Measurements from ENCODE around the gene CNPY1. TPM values are rescaled to one million over a fixed set of nuclear protein-coding genes. Genes with fewer than 3 reads are reported as not detected.

Gene CNPY1
- total and polyA plus RNA-seq, 2 experiments from 2014 or later = not detected

- Histone ChIP-seq H3K9ac (no peak overlapping the region), H3K27ac (no peak overlapping the region), H3K27me3 (replicated peaks; ENCODE audit: insufficient read depth) (no peaks in the 10 kb centered on the region; the same call in 1 of the 2 replicates), H3F3A (ENCODE audit: insufficient read depth) (no peaks in the 10 kb centered on the region), H4K20me1 (ENCODE audit: insufficient read depth) (no peaks in the 10 kb centered on the region), H3K4me2 (ENCODE audit: unreplicated experiment) (no peak overlapping the region), H3K36me3 (ENCODE audit: low read depth) (no peaks in the 10 kb centered on the region), H3K9me3 (ENCODE audit: low read depth) (no peaks in the 10 kb centered on the region), H3K79me2 (ENCODE audit: insufficient read depth) (no peaks in the 10 kb centered on the region), H3K4me3 (no peak overlapping the region), H3K4me1 (ENCODE audit: insufficient read depth) (no peaks in the 10 kb centered on the region), H2AFZ (no peak overlapping the region), H3K9me2 (ENCODE audit: insufficient read depth) (no peaks in the 10 kb centered on the region)
- TF ChIP-seq EZH2 (IDR thresholded peaks at IDR 0.05; ENCODE audit: insufficient read depth, poor library complexity, severe bottlenecking) = no peak
- no peak for TF ChIP-seq EZH2phosphoT487 (IDR thresholded peaks at IDR 0.05; ENCODE audit: insufficient read depth, low read depth)
- DNase-seq = no peak
- 48 to 53% methylated on average over 15 to 16 of the region's 16 CpGs for WGBS, 2 experiments (ENCODE audit: low coverage in 1 of 2, low lambda C conversion rate in 2 of 2, missing lambda C conversion rate in 2 of 2)
- in situ Hi-C loops (cut with MboI) = no loop called here
Measured at GRCh38 chr7:155577509-155577905, 31.1 kb upstream of the CNPY1 start.

GRCh38 chr7:155576900-155577508 lies 30.6 kb upstream of the CNPY1 start:
- H3K9me2 ChIP-seq (ENCODE audit: insufficient read depth) = no peaks in the 10 kb centered on the region
- no peaks in the 10 kb centered on the region for H3K79me2 ChIP-seq (ENCODE audit: insufficient read depth)
- H3K4me2 ChIP-seq (ENCODE audit: unreplicated experiment) = no peak overlapping the region
- in situ Hi-C loops (cut with MboI) = no loop called here
- H3K4me3 ChIP-seq = no peak overlapping the region
- H3K4me1 ChIP-seq (ENCODE audit: insufficient read depth) = no peaks in the 10 kb centered on the region
- no peaks in the 10 kb centered on the region for H3K9me3 ChIP-seq (ENCODE audit: low read depth)
- TF ChIP-seq EZH2phosphoT487 (IDR thresholded peaks at IDR 0.05; ENCODE audit: insufficient read depth, low read depth) (no peak), EZH2 (IDR thresholded peaks at IDR 0.05; ENCODE audit: insufficient read depth, poor library complexity, severe bottlenecking) (no peak)
- no peaks in the 10 kb centered on the region for H3F3A ChIP-seq (ENCODE audit: insufficient read depth)
- DNase-seq = no peak
- H4K20me1 ChIP-seq (ENCODE audit: insufficient read depth) = no peaks in the 10 kb centered on the region
- H3K36me3 ChIP-seq (ENCODE audit: low read depth) = no peaks in the 10 kb centered on the region
- 59 to 66% methylated on average over 15 to 17 of the region's 17 CpGs for WGBS, 2 experiments (ENCODE audit: low coverage in 1 of 2, low lambda C conversion rate in 2 of 2, missing lambda C conversion rate in 2 of 2)
- H3K27ac ChIP-seq = no peak overlapping the region
- no peaks in the 10 kb centered on the region; the same call in 1 of the 2 replicates for H3K27me3 ChIP-seq (replicated peaks; ENCODE audit: insufficient read depth)
- no peak overlapping the region for H3K9ac ChIP-seq
- H2AFZ ChIP-seq = no peak overlapping the region

GRCh38 chr7:155576416-155576815 lies 30.1 kb upstream of the CNPY1 start:
- H3F3A ChIP-seq (ENCODE audit: insufficient read depth) = no peaks in the 10 kb centered on the region

GRCh38 chr7:155574556-155575290 lies 28.4 kb upstream of the CNPY1 start:
- in situ Hi-C loops (cut with MboI) = no loop called here
- no peak overlapping the region for H3K4me2 ChIP-seq (ENCODE audit: unreplicated experiment)

More at GRCh38 chr7:155576416-155576815, 30.1 kb upstream of the CNPY1 start:
- TF ChIP-seq EZH2phosphoT487 (IDR thresholded peaks at IDR 0.05; ENCODE audit: insufficient read depth, low read depth) (no peak), EZH2 (IDR thresholded peaks at IDR 0.05; ENCODE audit: insufficient read depth, poor library complexity, severe bottlenecking) (no peak)
- no peak overlapping the region for H2AFZ ChIP-seq
- H4K20me1 ChIP-seq (ENCODE audit: insufficient read depth) = no peaks in the 10 kb centered on the region
- WGBS, 2 experiments (ENCODE audit: low coverage in 1 of 2, low lambda C conversion rate in 2 of 2, missing lambda C conversion rate in 2 of 2) = 47 to 56% methylated on average over 20 of the region's 20 CpGs
- no peak overlapping the region for H3K4me2 ChIP-seq (ENCODE audit: unreplicated experiment)
- no peaks in the 10 kb centered on the region for H3K4me1 ChIP-seq (ENCODE audit: insufficient read depth)
- no peaks in the 10 kb centered on the region for H3K27me3 ChIP-seq (replicated peaks; ENCODE audit: insufficient read depth)
- no peaks in the 10 kb centered on the region for H3K36me3 ChIP-seq (ENCODE audit: low read depth)
- H3K79me2 ChIP-seq (ENCODE audit: insufficient read depth) = no peaks in the 10 kb centered on the region
- no peaks in the 10 kb centered on the region for H3K9me2 ChIP-seq (ENCODE audit: insufficient read depth)
- no peaks in the 10 kb centered on the region for H3K9me3 ChIP-seq (ENCODE audit: low read depth)
- no peak overlapping the region for H3K4me3 ChIP-seq
- in situ Hi-C loops (cut with MboI) = no loop called here
- no peak overlapping the region for H3K9ac ChIP-seq
- no peak overlapping the region for H3K27ac ChIP-seq
- no peak for DNase-seq

More at GRCh38 chr7:155574556-155575290, 28.4 kb upstream of the CNPY1 start:
- Histone ChIP-seq H3K9ac (no peak overlapping the region), H3K36me3 (ENCODE audit: low read depth) (no peaks in the 10 kb centered on the region), H3K79me2 (ENCODE audit: insufficient read depth) (no peaks in the 10 kb centered on the region), H3F3A (ENCODE audit: insufficient read depth) (no peaks in the 10 kb centered on the region), H3K27me3 (replicated peaks; ENCODE audit: insufficient read depth) (no peaks in the 10 kb centered on the region), H2AFZ (no peak overlapping the region), H3K4me1 (ENCODE audit: insufficient read depth) (no peaks in the 10 kb centered on the region), H3K9me2 (ENCODE audit: insufficient read depth) (no peaks in the 10 kb centered on the region), H3K4me3 (no peak overlapping the region), H4K20me1 (ENCODE audit: insufficient read depth) (no peaks in the 10 kb centered on the region), H3K9me3 (ENCODE audit: low read depth) (no peaks in the 10 kb centered on the region), H3K27ac (no peak overlapping the region)
- no peak for TF ChIP-seq EZH2phosphoT487 (IDR thresholded peaks at IDR 0.05; ENCODE audit: insufficient read depth, low read depth)
- TF ChIP-seq EZH2 (IDR thresholded peaks at IDR 0.05; ENCODE audit: insufficient read depth, poor library complexity, severe bottlenecking) = no peak
- 47 to 49% methylated on average over 10 of the region's 10 CpGs for WGBS, 2 experiments (ENCODE audit: low coverage in 1 of 2, low lambda C conversion rate in 2 of 2, missing lambda C conversion rate in 2 of 2)
- no peak for DNase-seq
